ENCODE results near the gene MRO.

Gene MRO

GRCh38 chr18:50832754-50833153 is 12.9 kb upstream of the MRO start:
- no peak for DNase-seq

GRCh38 chr18:50830544-50830943 is 10.7 kb upstream of the MRO start:
- DNase-seq, result no peak

- DNase-seq, result no peak
Observed at GRCh38 chr18:50829644-50830043, 9.8 kb upstream of the MRO start.

GRCh38 chr18:50826027-50826426 is 6.2 kb upstream of the MRO start:
- no peak for DNase-seq

GRCh38 chr18:50825621-50826020 is 5.8 kb upstream of the MRO start:
- no peak for DNase-seq

- no peak for DNase-seq
Observed at GRCh38 chr18:50822756-50823155, 2.9 kb upstream of the MRO start.

GRCh38 chr18:50820901-50821520 is 1.2 kb upstream of the MRO start:
- DNase-seq, result no peak

GRCh38 chr18:50819027-50819727 is 639 bp downstream of the MRO start:
- DNase-seq, result no peak

- no peak for DNase-seq
Observed at GRCh38 chr18:50816419-50817166, 3.2 kb downstream of the MRO start.

GRCh38 chr18:50814395-50814794 is 5.4 kb downstream of the MRO start:
- no peak for DNase-seq

GRCh38 chr18:50813353-50813752 is 6.5 kb downstream of the MRO start:
- no peak for DNase-seq

GRCh38 chr18:50812834-50813233 is 7.0 kb downstream of the MRO start:
- DNase-seq, result no peak

GRCh38 chr18:50807176-50807575 is 12.6 kb downstream of the MRO start:
- no peak for DNase-seq

GRCh38 chr18:50806208-50806616 is 13.6 kb downstream of the MRO start:
- no peak for DNase-seq

- no peak for DNase-seq
Observed at GRCh38 chr18:50805732-50806131, 14.1 kb downstream of the MRO start.

GRCh38 chr18:50803592-50803991 is 16.2 kb downstream of the MRO start:
- no peak for DNase-seq

- no peak for DNase-seq
Observed at GRCh38 chr18:50802141-50802540, 17.7 kb downstream of the MRO start.

GRCh38 chr18:50797142-50797541 is 22.7 kb downstream of the MRO start:
- DNase-seq, result no peak

GRCh38 chr18:50796495-50796894 is 23.3 kb downstream of the MRO start:
- DNase-seq, result no peak

GRCh38 chr18:50793641-50794565 is 25.9 kb downstream of the MRO start:
- no peak for DNase-seq

GRCh38 chr18:50792885-50793284 is 26.9 kb downstream of the MRO start:
- DNase-seq, result no peak

GRCh38 chr18:50791599-50792438 is 28.0 kb downstream of the MRO start:
- DNase-seq, result no peak
